HepG2 (cell line): Measurements from ENCODE around the gene ELP5. TPM values are rescaled to one million over a fixed set of nuclear protein-coding genes. Genes with fewer than 3 reads are reported as not detected.

Experiments
- ATAC-seq: fragments of 200-7000 bp; cut with Tn5 transposase; 3 replicates; pipeline ENCODE4 v1.9.1; 2020; ENCODE audit warnings: mild to moderate bottlenecking, moderate library complexity
- BruUV-seq: library from RNA; stranded (reverse); fragments of 400-500 nt; replicated peaks from 2 replicates; lab custom pipeline; 2021; lab: Mats Ljungman, UMichigan
- CTCF ChIA-PET: fragments of 300-600 bp; formaldehyde crosslinking; extraction: SDS; loops from one replicate; lab custom pipeline; 2021; ENCODE audit warnings: low total read pairs, inconsistent platforms, low intra/inter-chr PET ratio; lab: Yijun Ruan, JAX
- POLR2A ChIA-PET: fragments of 350-600 bp; sonication (Branson Sonifier 250); formaldehyde crosslinking; loops from one replicate; lab custom pipeline; 2020; ENCODE audit warnings: antibody characterized with exemption, inconsistent platforms; lab: Yijun Ruan, JAX
- DNase-seq: peaks from one replicate; pipeline ENCODE4 v3.0.0-alpha.2; 2015; ENCODE audit warnings: low spot score
- FAIRE-seq: peaks from 3 replicates; lab custom pipeline; 2011; peaks lifted over from hg19 to GRCh38; lab: Jason Lieb, UNC
- H2AFZ ChIP-seq: one replicate; pipeline ENCODE4 v1.6.1; 2011; ENCODE audit warnings: low read length, inconsistent platforms
- H3K27ac ChIP-seq: fragments of 300-600 bp; 3 replicates; pipeline ENCODE4 v1.8.0; 2011; ENCODE audit warnings: mixed run types, mild to moderate bottlenecking, mixed read lengths, low read length, inconsistent platforms; ENCODE audit not compliant: insufficient read depth; ENCODE audit errors: extremely low read length
- H3K27me3 ChIP-seq, 2 experiments: fragments of 200-600 bp in 1 of 2; 2 replicates in 1 of 2; 3 replicates in 1 of 2; pipeline versions ENCODE4 v1.6.0 to v1.8.0; 2011; ENCODE audit warnings: low read length in 2 of 2, mild to moderate bottlenecking in 2 of 2, moderate library complexity in 2 of 2, inconsistent platforms in 1 of 2; ENCODE audit not compliant: insufficient read depth in 2 of 2, control insufficient read depth in 1 of 2
- H3K36me3 ChIP-seq, 2 experiments: fragments of 200-600 bp in 1 of 2; replicated peaks in 1 of 2; 2 replicates in 1 of 2; 3 replicates in 1 of 2; pipeline versions ENCODE4 v1.5.1 to v1.8.0; 2011; ENCODE audit warnings: low read length in 2 of 2, inconsistent platforms in 1 of 2; ENCODE audit not compliant: insufficient read depth in 2 of 2, control insufficient read depth in 1 of 2
- H3K4me1 ChIP-seq: 2 replicates; pipeline ENCODE4 v1.5.1; 2012; ENCODE audit warnings: low read length, inconsistent platforms; ENCODE audit not compliant: insufficient read depth
- H3K4me2 ChIP-seq: 2 replicates; pipeline ENCODE4 v1.6.0; 2011; ENCODE audit warnings: low read depth, low read length, inconsistent platforms
- H3K4me3 ChIP-seq, 3 experiments: fragments of 200-600 bp in 1 of 3; sonication (generic), shearing (Covaris generic) in 1 of 3; replicated peaks in 1 of 3; 2 replicates each; pipeline ENCODE4 v1.5.1; 2011 to 2016; ENCODE audit warnings: low read length in 3 of 3, inconsistent platforms in 2 of 3, low read depth in 2 of 3, mild to moderate bottlenecking in 2 of 3, control low read depth in 1 of 3, mixed read lengths in 1 of 3; ENCODE audit not compliant: insufficient read depth in 1 of 3
- H3K79me2 ChIP-seq: one replicate; pipeline ENCODE4 v1.6.1; 2011; ENCODE audit warnings: low read length, inconsistent platforms; ENCODE audit not compliant: insufficient read depth
- H3K9ac ChIP-seq: 2 replicates; pipeline ENCODE4 v1.6.0; 2011; ENCODE audit warnings: mild to moderate bottlenecking, low read depth, low read length, inconsistent platforms; ENCODE audit not compliant: insufficient read depth
- H3K9me3 ChIP-seq: 2 replicates; pipeline ENCODE4 v1.5.1; 2012; ENCODE audit warnings: mild to moderate bottlenecking, low read length
- H4K20me1 ChIP-seq: 2 replicates; pipeline ENCODE4 v1.6.0; 2011; ENCODE audit warnings: inconsistent platforms, mild to moderate bottlenecking, low read length, moderate library complexity; ENCODE audit not compliant: insufficient read depth
- CAMTA2 ChIP-seq: sonication (generic); formaldehyde crosslinking; IDR thresholded peaks from 2 replicates; pipeline ENCODE4 v1.4.0; 2020; ENCODE audit warnings: mild to moderate bottlenecking, missing genetic modification reagents, borderline replicate concordance
- ZNF33A ChIP-seq: sonication (generic); formaldehyde crosslinking; IDR thresholded peaks from 2 replicates; pipeline ENCODE4 v1.5.1; 2020; ENCODE audit warnings: missing genetic modification reagents, mild to moderate bottlenecking, moderate library complexity, borderline replicate concordance
- ZNF629 ChIP-seq: sonication (generic); formaldehyde crosslinking; conservative IDR thresholded peaks from 2 replicates; pipeline ENCODE4 v1.5.0; 2020; ENCODE audit warnings: missing genetic modification reagents
- WGBS: methylation state at CpG from one replicate; pipeline ENCODE4 v1.1.6; 2017; ENCODE audit warnings: low lambda C conversion rate; 5-methylcytosine and 5-hydroxymethylcytosine counted together
- in situ Hi-C: cut with HindIII; loops from 2 replicates; pipeline ENCODE4 v1.10.0; 2017; ENCODE audit warnings: low pct_unique_long_range_greater_than_20kb; ENCODE audit not compliant: extremely low pct_ligation_motif_present
- intact Hi-C: fragments of 100-400 bp; cut with micrococcal nuclease; formaldehyde crosslinking; loops from one replicate; pipeline ENCODE4 v1.10.0; 2022; ENCODE audit not compliant: unreplicated experiment
- polyA plus RNA-seq, 8 experiments: library from polyadenylated mRNA; depleted of rRNA in 3 of 8; stranded (reverse) in 7 of 8; unstranded in 1 of 8; fragments of >200 nt; fragmentation: Illumina TruSeq in 4 of 8; extraction: Trizol in 4 of 8; gene quantifications; 2 replicates each; pipeline versions ENCODE4 v1.2.1 to v1.2.3, GENCODE V29; 2011 to 2016; ENCODE audit warnings: low read depth in 4 of 8, missing spikeins in 1 of 8, mixed read lengths in 1 of 8; ENCODE audit not compliant: insufficient read depth in 1 of 8
- total RNA-seq, 5 experiments: library from RNA; depleted of rRNA; stranded (reverse); fragments of >200 nt; fragmentation: Illumina TruSeq; extraction: Trizol; gene quantifications; 2 replicates each; pipeline ENCODE4 v1.2.3, GENCODE V29; 2016; ENCODE audit warnings: low read depth in 1 of 5
- TF ChIP-seq, protein P1 (sequence below): IDR thresholded peaks from 2 replicates; pipeline ENCODE4 v1.6.1; 2016; ENCODE audit warnings: missing biosample characterization, missing genetic modification reagents, low read depth
- TF ChIP-seq, protein P2 (sequence below): IDR thresholded peaks from 2 replicates; pipeline ENCODE4 v1.6.1; 2016; ENCODE audit warnings: missing genetic modification reagents, missing compliant biosample characterization

The ELP5 gene
- total and polyA plus RNA-seq, 2 of the 13 experiments (the other 11 are each of a cell fraction or from before 2014, with no cell fraction given) = 67.6 to 69.8 TPM

DNA sequence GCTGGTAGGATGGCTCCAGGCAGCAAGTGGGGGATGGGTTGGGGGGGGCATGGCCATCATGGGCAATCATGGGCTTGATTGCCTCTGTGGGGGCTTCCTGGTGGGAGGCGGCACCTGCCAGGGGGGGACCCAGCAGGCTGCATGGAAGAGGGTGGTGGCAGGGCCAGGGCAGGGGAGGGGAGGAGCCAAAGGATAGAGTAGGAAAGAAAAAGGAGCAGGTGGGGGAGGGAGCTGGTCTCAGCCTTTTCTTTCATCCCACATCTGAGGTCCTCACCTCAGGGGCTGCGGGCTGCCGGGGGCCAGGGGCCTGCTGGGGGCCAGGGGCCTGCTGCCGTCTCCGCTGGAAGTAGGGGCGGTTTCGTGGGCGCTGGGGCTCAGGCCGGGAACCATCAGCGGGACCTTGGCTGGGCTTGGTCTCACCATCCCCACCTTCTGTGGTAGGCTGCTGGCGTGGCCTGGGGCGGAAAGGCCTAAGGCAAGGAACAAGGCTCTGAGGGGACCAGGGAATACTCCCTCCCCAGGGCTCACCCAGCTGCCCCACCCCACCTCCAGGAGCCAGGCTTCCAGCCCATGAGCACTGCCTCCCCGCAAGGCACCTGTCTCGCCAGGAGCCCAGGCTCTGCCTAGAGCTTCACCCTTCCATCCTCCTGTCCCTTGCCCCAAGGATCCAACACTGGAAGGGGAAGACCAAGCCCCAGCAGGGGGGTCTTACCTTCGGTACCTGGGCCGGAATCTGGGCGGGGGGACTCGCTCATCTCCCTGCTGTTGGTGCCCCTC is 37.4 kb downstream of the ELP5 start (continued):
- TF ChIP-seq, protein P1, sequence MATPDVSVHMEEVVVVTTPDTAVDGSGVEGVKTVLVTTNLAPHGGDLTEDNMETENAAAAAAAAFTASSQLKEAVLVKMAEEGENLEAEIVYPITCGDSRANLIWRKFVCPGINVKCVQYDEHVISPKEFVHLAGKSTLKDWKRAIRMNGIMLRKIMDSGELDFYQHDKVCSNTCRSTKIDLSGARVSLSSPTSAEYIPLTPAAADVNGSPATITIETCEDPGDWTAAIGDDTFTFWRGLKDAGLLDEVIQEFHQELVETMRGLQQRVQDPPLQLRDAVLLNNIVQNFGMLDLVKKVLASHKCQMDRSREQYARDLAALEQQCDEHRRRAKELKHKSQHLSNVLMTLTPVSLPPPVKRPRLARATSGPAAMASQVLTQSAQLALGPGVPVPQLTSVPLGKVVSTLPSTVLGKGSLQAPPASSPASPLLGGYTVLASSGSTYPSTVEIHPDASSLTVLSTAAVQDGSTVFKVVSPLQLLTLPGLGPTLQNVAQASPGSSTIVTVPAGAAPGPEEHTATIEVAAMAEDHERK (CRISPR knock-in tag) = no peak
- TF ChIP-seq ZNF33A (CRISPR knock-in tag) = no peak
- TF ChIP-seq, protein P2, sequence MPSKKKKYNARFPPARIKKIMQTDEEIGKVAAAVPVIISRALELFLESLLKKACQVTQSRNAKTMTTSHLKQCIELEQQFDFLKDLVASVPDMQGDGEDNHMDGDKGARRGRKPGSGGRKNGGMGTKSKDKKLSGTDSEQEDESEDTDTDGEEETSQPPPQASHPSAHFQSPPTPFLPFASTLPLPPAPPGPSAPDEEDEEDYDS = no peak
- TF ChIP-seq CAMTA2 (CRISPR knock-in tag) = no peak
- TF ChIP-seq, all 625 proteins: peak for 0

DNA sequence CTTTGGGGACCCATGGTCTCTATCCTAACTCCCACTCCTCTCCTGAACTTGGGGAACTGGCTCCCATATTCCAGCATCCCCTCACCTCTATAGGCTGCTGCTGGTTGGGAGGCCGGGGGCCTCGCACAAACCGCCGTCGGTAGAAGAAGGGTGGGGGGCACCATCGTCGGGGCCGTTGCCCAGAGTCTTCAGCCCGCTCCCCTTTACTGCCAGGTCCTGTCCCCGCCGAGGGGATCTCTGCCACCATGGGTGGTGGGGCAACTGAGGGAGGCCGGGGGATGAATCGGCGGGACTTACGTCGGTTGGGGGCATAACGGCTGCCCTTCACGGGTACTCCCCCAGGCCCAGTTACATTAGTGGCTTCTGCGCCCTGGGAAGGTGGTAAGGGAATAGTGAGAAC is 38.2 kb downstream of the ELP5 start:
- BruUV-seq = no TSS peak
- H3K27me3 ChIP-seq = peaks cover 0 to 11% of the 10 kb centered on the region in 2 experiments; a peak in 2 of 5 replicates
- no peaks in the 10 kb centered on the region for H3K79me2 ChIP-seq
- no peaks in the 10 kb centered on the region for H3K9me3 ChIP-seq
- DNase-seq = no peak
- ChIA-PET CTCF (no interaction called here), POLR2A (no interaction called here)
- no peak overlapping the region for H3K4me2 ChIP-seq
- no peak overlapping the region for H2AFZ ChIP-seq
- H3K27ac ChIP-seq = no peak overlapping the region
- intact Hi-C loops = no loop called here
- in situ Hi-C loops = no loop called here
- peaks cover 26% of the 10 kb centered on the region for H3K4me1 ChIP-seq
- ATAC-seq = no peak
- peaks cover 0 to 1% of the 10 kb centered on the region in 2 experiments; a peak in 2 of 5 replicates for H3K36me3 ChIP-seq
- FAIRE-seq = no peak
- H4K20me1 ChIP-seq = no peaks in the 10 kb centered on the region
- H3K4me3 ChIP-seq = no peak overlapping the region
- WGBS = 77% methylated on average over 14 of the region's 19 CpGs
- TF ChIP-seq ZNF629 = no peak
- H3K9ac ChIP-seq = no peak overlapping the region
